Motor neuron (in vitro differentiated cells): ENCODE measurements around the gene IMMP2L. TPM values are rescaled to one million over a fixed set of nuclear protein-coding genes. Genes with fewer than 3 reads are reported as not detected.

Source experiments
- ATAC-seq, 8 experiments: fragments of 200-7000 bp; cut with Tn5 transposase; replicated peaks in 6 of 8; 2 replicates each; pipeline ENCODE4 v1.8.0; 2021; ENCODE audit warnings: mild to moderate bottlenecking in 8 of 8, moderate library complexity in 8 of 8
- H3K27ac ChIP-seq, 2 donors: fragments of 250-450 bp; sonication (Bioruptor Pico); 2 replicates each; pipeline ENCODE4 v1.9.0; 2021; ENCODE audit warnings: antibody characterized with exemption in 2 of 2, mild to moderate bottlenecking in 2 of 2, moderate library complexity in 1 of 2
- H3K4me1 ChIP-seq, 2 donors: fragments of 250-450 bp; sonication (Bioruptor Pico); replicated peaks in 1 of 2; 2 replicates each; pipeline ENCODE4 v1.6.1; 2021; ENCODE audit warnings: antibody characterized with exemption in 2 of 2, mild to moderate bottlenecking in 2 of 2, moderate library complexity in 1 of 2
- H3K4me3 ChIP-seq, 5 donors: fragments of 250-450 bp; sonication (Bioruptor Pico); 2 replicates each; pipeline ENCODE4 v1.9.0; 2021; ENCODE audit warnings: antibody characterized with exemption in 5 of 5, mild to moderate bottlenecking in 5 of 5, moderate library complexity in 4 of 5
- WGBS, 10 experiments: fragments of 450-650 bp; shearing (Covaris generic); methylation state at CpG; one replicate each; pipeline ENCODE4 v1.0.0; 2022; 5-methylcytosine and 5-hydroxymethylcytosine counted together
- in situ Hi-C, 9 experiments: fragments of 400-800 bp; cut with MboI; loops; one replicate each; pipeline ENCODE4 v1.15.0; 2021; ENCODE audit warnings: low sequenced_read_pairs in 9 of 9, low pct_unique_long_range_greater_than_20kb in 2 of 9; ENCODE audit not compliant: unreplicated experiment in 9 of 9
- total RNA-seq, 8 experiments: library from RNA; unstranded; fragments of 300-600 nt; gene quantifications; 2 replicates each; pipeline versions ENCODE4 v1.2.3 to v1.2.4, GENCODE V29; 2022

The IMMP2L gene
- total RNA-seq, 8 experiments from 2014 or later = 9.9 to 78.5 (median 19.3) TPM

GRCh38 chr7:110784749-110785148 lies 777.5 kb downstream of the IMMP2L start:
- ATAC-seq = peak in 2 of 8 experiments; percentile 48 to 49
- in situ Hi-C loops = no loop called here
- 0 to 100% (median 88%) methylated on average over 1 of the region's 1 CpG; no CpG with 5 or more reads in 3 of the 10 experiments for WGBS, 10 experiments
- Histone ChIP-seq H3K4me1 (peaks cover 3 to 52% of the 10 kb centered on the region in 2 donors), H3K4me3 (no peak overlapping the region), H3K27ac (no peak overlapping the region)

GRCh38 chr7:110780712-110781111 lies 781.6 kb downstream of the IMMP2L start:
- no peak overlapping the region for H3K27ac ChIP-seq
- peak in 4 of 8 experiments; percentile 41 to 71 (median 52) for ATAC-seq
- peaks cover 3 to 32% of the 10 kb centered on the region in 2 donors for H3K4me1 ChIP-seq
- no peak overlapping the region for H3K4me3 ChIP-seq
- in situ Hi-C loops = no loop called here

- Histone ChIP-seq H3K4me3 (no peak overlapping the region), H3K4me1 (peaks cover 0 to 18% of the 10 kb centered on the region in 2 donors), H3K27ac (no peak overlapping the region)
- WGBS, 10 experiments = 71 to 100% (median 89%) methylated on average over 1 to 3 of the region's 3 CpGs; no CpG with 5 or more reads in 2 of the 10 experiments
- in situ Hi-C loops = no loop called here
- ATAC-seq = no peak
These were observed 783.0 kb downstream of the IMMP2L start for GRCh38 chr7:110779339-110779738.

GRCh38 chr7:110775046-110775445 lies 787.2 kb downstream of the IMMP2L start:
- no peak for ATAC-seq
- Histone ChIP-seq H3K4me3 (no peak overlapping the region), H3K4me1 (no peaks in the 10 kb centered on the region), H3K27ac (no peak overlapping the region)
- 20 to 100% (median 75%) methylated on average over 1 to 2 of the region's 2 CpGs; no CpG with 5 or more reads in 3 of the 10 experiments for WGBS, 10 experiments
- in situ Hi-C loops = no loop called here

GRCh38 chr7:110774071-110774470 lies 788.2 kb downstream of the IMMP2L start:
- 60 to 100% (median 87%) methylated on average over 1 of the region's 1 CpG; no CpG with 5 or more reads in 2 of the 10 experiments for WGBS, 10 experiments
- H3K27ac ChIP-seq = no peak overlapping the region
- peak in 1 of 8 experiments; percentile 12 for ATAC-seq
- in situ Hi-C loops = no loop called here
- H3K4me3 ChIP-seq = no peak overlapping the region
- no peaks in the 10 kb centered on the region for H3K4me1 ChIP-seq

GRCh38 chr7:110772615-110773014 lies 789.7 kb downstream of the IMMP2L start:
- H3K27ac ChIP-seq = no peak overlapping the region
- no peaks in the 10 kb centered on the region for H3K4me1 ChIP-seq
- in situ Hi-C loops = no loop called here
- no peak overlapping the region for H3K4me3 ChIP-seq
- WGBS, 10 experiments = 61 to 100% (median 94%) methylated on average over 2 to 3 of the region's 3 CpGs; no CpG with 5 or more reads in 1 of the 10 experiments
- ATAC-seq = peak in 2 of 8 experiments; percentile 63 to 97

- 33 to 100% (median 100%) methylated on average over 1 to 3 of the region's 3 CpGs; no CpG with 5 or more reads in 1 of the 10 experiments for WGBS, 10 experiments
These were observed 790.6 kb downstream of the IMMP2L start for GRCh38 chr7:110771717-110772116.

GRCh38 chr7:110767550-110768110 lies 794.7 kb downstream of the IMMP2L start:
- no peaks in the 10 kb centered on the region for H3K4me1 ChIP-seq
- no peak overlapping the region for H3K4me3 ChIP-seq
- in situ Hi-C loops = no loop called here
- ATAC-seq = no peak
- H3K27ac ChIP-seq = no peak overlapping the region
- WGBS, 10 experiments = 50 to 100% (median 88%) methylated on average over 2 to 3 of the region's 3 CpGs

More at GRCh38 chr7:110771717-110772116, 790.6 kb downstream of the IMMP2L start:
- in situ Hi-C loops = no loop called here
- no peaks in the 10 kb centered on the region for H3K4me1 ChIP-seq
- no peak overlapping the region for H3K27ac ChIP-seq
- H3K4me3 ChIP-seq = no peak overlapping the region
- ATAC-seq = no peak

- no peak for ATAC-seq
- in situ Hi-C loops = no loop called here
- no peak overlapping the region for H3K4me3 ChIP-seq
- no peak overlapping the region for H3K27ac ChIP-seq
- WGBS, 10 experiments = 47 to 90% (median 63%) methylated on average over 1 to 2 of the region's 2 CpGs
- no peaks in the 10 kb centered on the region for H3K4me1 ChIP-seq
These were observed 795.4 kb downstream of the IMMP2L start for GRCh38 chr7:110766864-110767263.

GRCh38 chr7:110764852-110765251 lies 797.4 kb downstream of the IMMP2L start:
- in situ Hi-C loops = no loop called here
- ATAC-seq = no peak
- no peak overlapping the region for H3K4me3 ChIP-seq
- no peak overlapping the region for H3K27ac ChIP-seq
- no peaks in the 10 kb centered on the region for H3K4me1 ChIP-seq
- WGBS, 10 experiments = 64 to 100% (median 89%) methylated on average over 2 to 3 of the region's 3 CpGs

- 65 to 100% (median 94%) methylated on average over 1 to 2 of the region's 2 CpGs; no CpG with 5 or more reads in 3 of the 10 experiments for WGBS, 10 experiments
- no peak overlapping the region for H3K4me3 ChIP-seq
- H3K27ac ChIP-seq = no peak overlapping the region
- ATAC-seq = no peak
- in situ Hi-C loops = no loop called here
- H3K4me1 ChIP-seq = no peaks in the 10 kb centered on the region
These were observed 799.6 kb downstream of the IMMP2L start for GRCh38 chr7:110762546-110763225.

GRCh38 chr7:110760341-110760740 lies 802.0 kb downstream of the IMMP2L start:
- ATAC-seq = no peak
- Histone ChIP-seq H3K4me1 (peaks cover 0 to 3% of the 10 kb centered on the region in 2 donors), H3K4me3 (no peak overlapping the region), H3K27ac (no peak overlapping the region)
- 67 to 100% (median 81%) methylated on average over 1 to 2 of the region's 2 CpGs; no CpG with 5 or more reads in 2 of the 10 experiments for WGBS, 10 experiments
- in situ Hi-C loops = no loop called here

- no peak overlapping the region for H3K4me3 ChIP-seq
- ATAC-seq = peak in 1 of 8 experiments; percentile 20
- in situ Hi-C loops = no loop called here
- WGBS, 10 experiments = 25 to 100% (median 84%) methylated on average over 1 to 4 of the region's 4 CpGs
- H3K27ac ChIP-seq = no peak overlapping the region
- peaks cover 0 to 3% of the 10 kb centered on the region in 2 donors for H3K4me1 ChIP-seq
These were observed 803.2 kb downstream of the IMMP2L start for GRCh38 chr7:110759069-110759468.
